Vagina (tissue), 2 donors: ENCODE data around the gene IL1A.

ENCODE experiments used
- POLR2A ChIP-seq, 2 donors: fragments of 450-650 bp; IDR thresholded peaks; one replicate each; pipeline ENCODE4 v1.6.1; 2017; ENCODE audit warnings: antibody characterized with exemption in 2 of 2, mild to moderate bottlenecking in 2 of 2, moderate library complexity in 2 of 2
- POLR2AphosphoS5 ChIP-seq, 2 donors: sonication (generic); formaldehyde crosslinking; IDR thresholded peaks; one replicate each; pipeline ENCODE4 v1.9.0; 2017; ENCODE audit warnings: antibody characterized with exemption in 2 of 2, mild to moderate bottlenecking in 2 of 2, low read depth in 1 of 2; ENCODE audit not compliant: insufficient read depth in 1 of 2
- TF ChIP-seq, protein P1 (sequence below), 3 experiments: fragments of 450-650 bp in 2 of 3; fragments of 200-600 bp in 1 of 3; sonication (generic) in 1 of 3; IDR thresholded peaks; one replicate each; pipeline ENCODE4 v1.5.1; 2017 to 2019; ENCODE audit warnings: antibody characterized with exemption in 3 of 3, mild to moderate bottlenecking in 2 of 3, moderate library complexity in 2 of 3

DNA sequence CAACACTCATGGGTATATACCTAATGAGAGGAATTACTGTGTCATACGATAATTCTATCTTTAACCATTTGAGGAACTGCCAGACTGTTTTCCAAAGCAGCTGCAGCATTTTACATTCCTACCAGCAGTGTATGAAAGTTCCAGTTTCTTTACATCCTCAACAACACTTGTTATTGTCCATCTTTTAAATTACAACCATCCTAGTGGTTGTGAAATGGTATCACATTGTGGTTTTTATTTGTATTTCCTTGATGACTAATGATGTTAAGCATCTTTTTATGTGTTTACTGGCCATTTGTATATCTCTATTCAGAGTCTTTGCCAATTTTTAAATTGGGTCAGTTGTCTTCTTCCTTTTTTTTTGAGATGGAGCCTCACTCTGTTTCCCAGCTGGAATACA lies 15.9 kb downstream of the IL1A start:
- TF ChIP-seq, protein P1, sequence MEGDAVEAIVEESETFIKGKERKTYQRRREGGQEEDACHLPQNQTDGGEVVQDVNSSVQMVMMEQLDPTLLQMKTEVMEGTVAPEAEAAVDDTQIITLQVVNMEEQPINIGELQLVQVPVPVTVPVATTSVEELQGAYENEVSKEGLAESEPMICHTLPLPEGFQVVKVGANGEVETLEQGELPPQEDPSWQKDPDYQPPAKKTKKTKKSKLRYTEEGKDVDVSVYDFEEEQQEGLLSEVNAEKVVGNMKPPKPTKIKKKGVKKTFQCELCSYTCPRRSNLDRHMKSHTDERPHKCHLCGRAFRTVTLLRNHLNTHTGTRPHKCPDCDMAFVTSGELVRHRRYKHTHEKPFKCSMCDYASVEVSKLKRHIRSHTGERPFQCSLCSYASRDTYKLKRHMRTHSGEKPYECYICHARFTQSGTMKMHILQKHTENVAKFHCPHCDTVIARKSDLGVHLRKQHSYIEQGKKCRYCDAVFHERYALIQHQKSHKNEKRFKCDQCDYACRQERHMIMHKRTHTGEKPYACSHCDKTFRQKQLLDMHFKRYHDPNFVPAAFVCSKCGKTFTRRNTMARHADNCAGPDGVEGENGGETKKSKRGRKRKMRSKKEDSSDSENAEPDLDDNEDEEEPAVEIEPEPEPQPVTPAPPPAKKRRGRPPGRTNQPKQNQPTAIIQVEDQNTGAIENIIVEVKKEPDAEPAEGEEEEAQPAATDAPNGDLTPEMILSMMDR (IDR thresholded peaks at IDR 0.05): no peak
- TF ChIP-seq POLR2AphosphoS5 (IDR thresholded peaks at IDR 0.05; ENCODE audit: insufficient read depth in 1 of 2, low read depth in 1 of 2) (no peak), POLR2A (IDR thresholded peaks at IDR 0.05) (no peak)
